GM13976 (cell line): Measurements from ENCODE around the gene TSPAN9.

Experiments
- DNase-seq: peaks from one replicate; pipeline ENCODE4 v3.0.0; 2012; ENCODE audit warnings: low spot score
- in situ Hi-C: fragments of 300-500 bp; cut with MboI; formaldehyde crosslinking; loops from one replicate; pipeline ENCODE4 v1.12.0; 2022; ENCODE audit warnings: low sequenced_read_pairs, mixed read lengths, inconsistent platforms; ENCODE audit not compliant: unreplicated experiment
- TF ChIP-seq, protein P1 (sequence below): IDR thresholded peaks from 2 replicates; pipeline ENCODE4 v1.5.1; 2012; ENCODE audit warnings: borderline replicate concordance, mild to moderate bottlenecking; ENCODE audit not compliant: insufficient read depth; ENCODE audit errors: extremely low read depth, missing control alignments, control extremely low read depth

Gene TSPAN9

DNA sequence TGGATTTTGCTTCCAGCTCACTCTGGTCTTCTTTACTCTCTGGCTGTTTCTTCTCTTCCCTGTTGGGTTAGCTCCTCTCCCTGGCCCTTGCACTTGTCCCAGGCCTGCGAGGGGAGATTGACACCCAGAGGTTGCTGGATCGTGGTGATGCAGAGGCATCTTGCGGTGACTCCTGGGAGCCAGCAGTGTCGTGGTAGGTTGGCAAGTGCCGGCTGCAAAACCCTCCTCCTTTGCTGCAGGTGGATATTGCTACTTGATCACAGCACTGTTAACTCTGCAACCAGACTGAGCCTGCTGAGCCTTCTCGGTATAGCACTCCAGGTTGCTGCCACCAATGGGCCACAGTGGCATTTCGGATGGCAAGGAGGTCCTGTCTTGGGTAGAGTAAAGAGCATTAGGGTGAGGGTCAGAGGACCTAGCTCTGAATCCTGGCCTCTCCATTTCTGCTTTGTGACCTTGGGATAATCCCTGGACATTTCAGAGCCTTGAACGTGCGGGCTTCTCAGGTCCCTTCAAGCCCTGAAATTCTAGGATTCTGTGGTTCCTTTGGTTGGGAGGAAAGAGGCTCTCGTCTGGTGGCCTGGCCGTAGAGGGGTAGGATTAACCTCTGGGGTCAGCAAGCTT, 87.4 kb downstream of the TSPAN9 start:
- TF ChIP-seq, protein P1, sequence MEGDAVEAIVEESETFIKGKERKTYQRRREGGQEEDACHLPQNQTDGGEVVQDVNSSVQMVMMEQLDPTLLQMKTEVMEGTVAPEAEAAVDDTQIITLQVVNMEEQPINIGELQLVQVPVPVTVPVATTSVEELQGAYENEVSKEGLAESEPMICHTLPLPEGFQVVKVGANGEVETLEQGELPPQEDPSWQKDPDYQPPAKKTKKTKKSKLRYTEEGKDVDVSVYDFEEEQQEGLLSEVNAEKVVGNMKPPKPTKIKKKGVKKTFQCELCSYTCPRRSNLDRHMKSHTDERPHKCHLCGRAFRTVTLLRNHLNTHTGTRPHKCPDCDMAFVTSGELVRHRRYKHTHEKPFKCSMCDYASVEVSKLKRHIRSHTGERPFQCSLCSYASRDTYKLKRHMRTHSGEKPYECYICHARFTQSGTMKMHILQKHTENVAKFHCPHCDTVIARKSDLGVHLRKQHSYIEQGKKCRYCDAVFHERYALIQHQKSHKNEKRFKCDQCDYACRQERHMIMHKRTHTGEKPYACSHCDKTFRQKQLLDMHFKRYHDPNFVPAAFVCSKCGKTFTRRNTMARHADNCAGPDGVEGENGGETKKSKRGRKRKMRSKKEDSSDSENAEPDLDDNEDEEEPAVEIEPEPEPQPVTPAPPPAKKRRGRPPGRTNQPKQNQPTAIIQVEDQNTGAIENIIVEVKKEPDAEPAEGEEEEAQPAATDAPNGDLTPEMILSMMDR: no peak
- DNase-seq: no peak
- in situ Hi-C loops: no loop called here

DNA sequence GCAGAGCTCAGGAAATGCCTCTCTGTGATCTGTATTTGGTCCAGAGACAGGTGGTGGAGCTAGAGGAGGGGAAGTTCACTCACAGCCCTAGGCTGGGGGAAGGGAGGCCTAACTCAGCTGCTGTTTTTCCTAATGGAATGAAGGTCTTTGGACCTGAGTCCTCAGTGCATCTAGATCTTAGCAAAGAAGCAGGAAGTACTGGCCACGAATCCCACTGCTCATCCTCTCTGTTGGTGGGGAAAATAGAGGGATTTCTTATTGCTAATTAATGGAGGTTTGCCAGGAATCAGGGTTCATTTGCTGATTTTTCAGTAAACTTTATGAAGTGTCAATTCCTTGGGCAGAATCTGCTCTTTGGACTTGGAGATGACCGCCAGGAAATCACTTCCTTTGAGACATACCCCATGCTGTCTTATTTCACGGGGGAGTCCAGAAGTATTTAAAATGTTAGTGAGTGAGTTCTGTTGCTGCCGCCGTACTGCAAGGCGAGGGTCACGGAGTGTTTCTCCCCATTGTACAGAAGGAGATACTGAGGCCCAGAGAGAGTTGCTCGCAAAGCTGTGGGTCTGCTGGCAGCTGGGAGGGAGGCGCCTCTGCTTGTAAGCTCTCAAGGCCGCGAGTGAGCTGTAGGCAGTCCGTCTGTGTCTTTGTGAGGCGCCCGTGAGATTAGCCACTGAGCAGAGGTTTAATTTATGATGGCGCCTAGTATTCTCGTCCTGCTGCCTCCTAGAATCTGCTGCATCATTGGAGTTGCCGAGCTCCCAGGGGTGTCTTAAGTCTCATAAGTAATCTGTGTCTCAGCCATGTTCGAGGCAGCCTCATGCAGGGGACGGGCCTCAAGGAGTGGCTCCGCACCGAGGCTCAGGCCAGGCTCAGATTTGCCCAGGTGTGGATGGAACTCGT, 88.2 kb downstream of the TSPAN9 start:
- in situ Hi-C loops: no loop called here
- TF ChIP-seq, protein P1: no peak
- DNase-seq: no peak

DNA sequence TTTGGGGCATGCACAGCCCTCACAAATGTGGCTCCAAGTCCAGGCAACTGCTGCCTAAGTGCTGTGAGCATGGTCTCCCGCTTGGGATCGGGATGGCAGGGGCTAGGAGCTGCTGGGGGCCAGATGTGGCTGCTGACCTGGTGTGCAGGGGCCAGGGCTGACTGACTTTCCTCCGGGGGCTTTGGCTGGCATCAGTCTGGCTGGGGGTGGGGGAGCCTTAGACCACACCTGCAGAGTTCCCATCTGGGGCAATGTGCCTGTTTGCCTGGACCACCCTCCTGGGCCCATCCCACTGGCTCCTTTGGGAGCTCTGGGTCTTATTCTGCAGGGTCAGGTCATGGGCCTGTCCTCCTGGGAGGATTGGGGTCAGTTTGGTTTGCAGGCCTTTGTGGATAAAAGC, 90.5 kb downstream of the TSPAN9 start:
- TF ChIP-seq, protein P1: no peak
- DNase-seq: no peak
- in situ Hi-C loops: no loop called here

DNA sequence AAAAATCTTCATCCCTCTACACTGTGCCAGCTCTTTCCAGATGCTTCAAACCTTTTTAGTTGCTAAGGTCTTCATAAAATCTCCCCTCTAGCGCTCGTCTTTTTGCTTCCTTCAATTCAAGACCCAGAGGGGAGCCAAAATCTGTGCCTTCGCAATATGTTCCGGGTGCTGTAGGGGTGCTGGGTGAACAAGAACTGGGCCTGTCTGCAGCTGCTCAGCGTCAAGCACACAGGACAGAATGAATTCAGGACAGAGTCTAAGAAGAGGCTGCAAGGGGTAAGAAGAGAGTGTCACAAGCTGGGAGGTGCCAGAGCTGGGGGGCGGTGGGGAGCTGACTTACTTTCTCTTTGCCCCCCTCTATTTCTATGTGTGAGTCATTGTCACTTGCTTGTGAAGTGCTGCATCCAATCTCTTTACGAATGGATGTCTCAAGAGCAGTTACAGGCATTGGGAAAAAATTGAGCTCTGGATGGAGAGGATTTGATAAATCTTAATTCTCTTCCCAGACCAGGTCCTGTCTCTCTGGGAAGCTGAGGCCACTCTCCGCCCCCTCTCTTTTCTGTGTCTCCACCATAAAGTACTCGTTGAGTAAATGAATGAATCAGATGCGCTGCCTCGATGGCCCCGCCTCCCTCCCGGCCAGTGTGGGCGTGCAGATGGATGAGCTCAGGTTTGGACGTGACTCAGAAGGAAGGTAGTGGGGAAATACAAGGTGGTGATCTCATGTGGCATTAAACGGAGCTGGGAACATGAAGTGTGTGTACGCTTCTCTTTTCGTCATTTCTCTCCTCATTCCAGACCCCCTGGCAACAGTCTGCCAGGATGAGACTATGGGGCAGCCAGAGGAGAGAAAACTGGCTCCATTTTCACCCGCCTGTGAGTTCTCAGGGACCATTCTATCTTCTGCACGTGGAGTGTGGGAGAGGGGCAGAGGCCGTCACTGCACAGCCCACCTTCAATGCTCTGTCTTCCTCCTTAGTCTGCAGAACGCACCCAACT, 91.3 kb downstream of the TSPAN9 start:
- TF ChIP-seq, protein P1: no peak
- in situ Hi-C loops: no loop called here
- DNase-seq: no peak

DNA sequence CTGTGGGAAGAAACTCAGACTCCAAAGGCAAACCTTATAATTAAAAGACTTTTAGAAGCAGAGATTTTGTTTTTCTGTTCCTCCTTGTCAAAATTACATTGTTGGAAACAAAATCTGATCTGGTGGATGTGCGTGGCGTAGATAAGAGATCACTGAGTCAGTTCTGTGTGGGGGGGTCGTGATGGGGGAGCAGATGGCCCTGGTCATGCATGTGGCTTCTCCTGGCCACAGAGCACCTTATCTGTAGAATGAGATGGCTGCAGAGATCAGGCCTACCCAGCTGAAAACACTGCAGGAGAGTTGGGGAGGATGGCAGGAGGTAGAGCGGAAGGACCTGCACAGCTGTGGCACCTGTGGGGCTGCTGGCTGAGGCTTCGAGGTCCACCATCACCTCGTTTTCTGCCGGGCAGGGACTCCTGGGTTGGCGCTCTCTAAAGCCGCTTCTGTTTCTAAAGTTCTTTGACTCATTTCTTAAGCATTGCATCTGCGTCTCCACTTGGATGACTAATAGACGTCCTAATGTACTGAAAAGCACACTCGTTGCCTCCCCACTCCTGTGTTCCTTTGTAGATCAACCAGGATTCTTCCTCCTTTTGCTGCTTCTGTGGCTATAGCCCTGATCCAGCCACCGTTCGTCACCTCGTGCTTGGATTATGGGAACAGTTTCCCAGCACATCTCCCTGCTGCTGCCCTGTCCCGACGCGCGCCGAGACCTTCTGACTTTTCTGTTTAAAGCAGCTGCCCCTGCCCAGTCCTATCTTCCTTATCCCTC, 93.4 kb downstream of the TSPAN9 start:
- no peak for DNase-seq
- TF ChIP-seq, protein P1: no peak
- in situ Hi-C loops: no loop called here
